Spleen (tissue), 11 donors: ENCODE measurements around the gene RIOK1. TPM values are rescaled to one million over a fixed set of nuclear protein-coding genes. Genes with fewer than 3 reads are reported as not detected.

Experiments used
- DNase-seq: peaks from one replicate; pipeline ENCODE4 v3.0.0-alpha.2; 2020
- H3K27ac ChIP-seq, 8 donors: fragments of 200-600 bp; sonication (generic) in 7 of 8; 1 replicate in 4 of 8; 2 replicates in 4 of 8; pipeline versions ENCODE4 v1.5.0 to v1.8.0; 2016 to 2021; ENCODE audit warnings: inconsistent platforms in 4 of 8, mild to moderate bottlenecking in 4 of 8, moderate library complexity in 1 of 8
- H3K27me3 ChIP-seq, 7 donors: fragments of 200-600 bp; sonication (generic) in 6 of 7; replicated peaks in 1 of 7; 1 replicate in 4 of 7; 2 replicates in 3 of 7; pipeline versions ENCODE4 v1.5.0 to v1.8.0; 2016 to 2021; ENCODE audit warnings: inconsistent platforms in 3 of 7, mild to moderate bottlenecking in 1 of 7
- H3K36me3 ChIP-seq, 6 donors: fragments of 200-600 bp; sonication (generic) in 5 of 6; 1 replicate in 4 of 6; 2 replicates in 2 of 6; pipeline versions ENCODE4 v1.5.0 to v1.8.0; 2016 to 2021; ENCODE audit warnings: inconsistent platforms in 2 of 6
- H3K4me1 ChIP-seq, 6 donors: fragments of 200-600 bp; sonication (generic) in 5 of 6; 1 replicate in 3 of 6; 2 replicates in 3 of 6; pipeline versions ENCODE4 v1.5.0 to v1.8.0; 2016 to 2021; ENCODE audit warnings: inconsistent platforms in 3 of 6
- H3K4me3 ChIP-seq, 8 donors: fragments of 200-600 bp; sonication (generic) in 7 of 8; 1 replicate in 4 of 8; 2 replicates in 4 of 8; pipeline versions ENCODE4 v1.5.0 to v1.8.0; 2016 to 2021; ENCODE audit warnings: inconsistent platforms in 4 of 8, mild to moderate bottlenecking in 4 of 8, moderate library complexity in 2 of 8
- H3K9me3 ChIP-seq, 8 donors: fragments of 200-600 bp; sonication (generic) in 7 of 8; 1 replicate in 4 of 8; 2 replicates in 4 of 8; pipeline versions ENCODE4 v1.5.0 to v1.8.0; 2016 to 2021; ENCODE audit warnings: inconsistent platforms in 4 of 8
- CTCF ChIP-seq, 11 experiments: fragments of 200-600 bp in 7 of 11; fragments of 450-650 bp in 4 of 11; sonication (generic) in 4 of 11; IDR thresholded peaks in 8 of 11; conservative IDR thresholded peaks in 3 of 11; 1 replicate in 7 of 11; 2 replicates in 4 of 11; pipeline versions ENCODE4 v1.4.0 to v1.8.0; 2016 to 2021; ENCODE audit warnings: antibody characterized with exemption in 11 of 11, inconsistent platforms in 4 of 11, mild to moderate bottlenecking in 1 of 11
- POLR2A ChIP-seq, 3 donors: fragments of 450-650 bp; IDR thresholded peaks; one replicate each; pipeline ENCODE4 v1.5.1; 2017; ENCODE audit warnings: antibody characterized with exemption in 3 of 3, mild to moderate bottlenecking in 1 of 3
- POLR2AphosphoS5 ChIP-seq, 3 donors: sonication (generic); formaldehyde crosslinking; IDR thresholded peaks; one replicate each; pipeline ENCODE4 v1.5.1; 2017; ENCODE audit warnings: antibody characterized with exemption in 3 of 3
- WGBS, 5 donors: extraction: QIAGEN DNeasy Blood & Tissue Kit in 3 of 5; methylation state at CpG; one replicate each; pipeline versions ENCODE4 v1.1.5 to v1.1.7; 2013 to 2018; 5-methylcytosine and 5-hydroxymethylcytosine counted together
- intact Hi-C: fragments of 100-400 bp; cut with DNase I; formaldehyde crosslinking; loops from one replicate; pipeline ENCODE4 v1.15.0; 2023; ENCODE audit warnings: low total_unique reads
- polyA plus RNA-seq, 3 donors: library from polyadenylated mRNA; stranded (reverse); fragments of 200-250 nt; gene quantifications; one replicate each; pipeline ENCODE4 v1.2.1, GENCODE V29; 2013
- total RNA-seq, 7 donors: library from RNA; depleted of rRNA in 3 of 7; stranded (reverse); fragments of >200 nt in 3 of 7; fragmentation: NEBNext Ultra II Directional in 4 of 7; extraction: Animal tissue kit (Norgen Biotek cat#: 25700) in 4 of 7; gene quantifications; one replicate each; pipeline versions ENCODE4 v1.1.0 to v1.2.1, GENCODE V29; 2016 to 2021
- donor health status: healthy with polysubstance abuse.
- donor health status: DM: no; HTN: no; CAD: no; lungs with moderate emphysema.
- donor health status: DM: no; HTN: no; CAD: no.
- donor health status: Bipolar disorder and iron deficiency.
- donor health status: healthy.
- donor health status: DM: no; HTN: no; CAD: no.
- donor health status: DM: yes; HTN: yes; CAD: no.

Gene RIOK1
- total and polyA plus RNA-seq, 10 donors = 12.7 to 26.6 (median 18.5) TPM

DNA sequence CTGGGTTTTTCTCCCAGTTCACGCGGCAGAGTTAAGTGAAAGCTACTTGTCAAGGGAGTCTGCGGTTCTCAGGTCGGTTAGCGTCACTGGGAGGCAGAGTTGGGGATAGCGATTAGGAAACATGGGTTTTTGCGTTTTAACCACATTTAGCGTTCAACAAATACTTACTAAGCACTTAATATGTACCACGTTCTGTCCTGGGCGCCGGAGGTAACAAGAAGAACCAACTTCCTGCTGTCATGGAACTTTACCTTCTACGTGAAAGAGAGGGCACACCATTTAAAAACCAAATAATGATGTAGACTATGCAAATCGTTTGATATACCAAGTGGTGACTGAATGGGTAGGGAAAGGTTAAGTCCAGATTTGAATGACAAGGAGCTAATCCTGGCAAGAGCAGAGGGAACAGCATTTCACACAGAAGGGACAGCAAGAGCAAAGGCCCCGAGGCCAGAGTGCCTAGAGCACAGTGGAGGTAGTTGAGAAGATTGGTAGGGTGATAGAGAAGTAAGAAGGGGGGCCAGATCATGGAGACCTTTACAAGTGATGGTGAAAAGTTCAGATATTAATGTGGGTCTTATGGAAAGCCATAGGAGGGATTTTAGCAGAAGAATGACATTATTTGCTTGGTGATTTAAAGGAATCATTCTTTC lies 744 bp downstream of the RIOK1 start:
- H3K9me3 ChIP-seq = no peaks in the 10 kb centered on the region
- TF ChIP-seq CTCF (IDR thresholded peaks at IDR 0.05 in 8 of 11, conservative IDR thresholded peaks at IDR 0.05 in 3 of 11) = peak in 2 of 11 experiments; percentile 3 to 9
- no peak for TF ChIP-seq POLR2A (IDR thresholded peaks at IDR 0.05)
- no peak for TF ChIP-seq POLR2AphosphoS5 (IDR thresholded peaks at IDR 0.05)
- no peaks in the 10 kb centered on the region for H3K27me3 ChIP-seq
- peak overlapping the region; percentile 56 to 90 (median 83) for H3K4me3 ChIP-seq
- H3K4me1 ChIP-seq = peaks cover 12 to 42% (median 30%) of the 10 kb centered on the region in 6 donors
- intact Hi-C loops = loop anchor here (10.0 kb wide), 1 partner anchor 76 kb away; the partner anchor contains the start of gene SSR1
- DNase-seq = no peak
- WGBS, 5 donors = 1 to 2% (median 2%) methylated on average over 14 of the region's 14 CpGs
- peaks cover 0 to 29% (median 18%) of the 10 kb centered on the region in 6 donors for H3K36me3 ChIP-seq
- H3K27ac ChIP-seq = peak overlapping the region; percentile 89 to 95 (median 92)

GRCh38 chr6:7391151-7391550 lies 1.5 kb downstream of the RIOK1 start:
- H3K27ac ChIP-seq = no peak overlapping the region
- no peaks in the 10 kb centered on the region for H3K27me3 ChIP-seq
- no peak for TF ChIP-seq POLR2A (IDR thresholded peaks at IDR 0.05)
- TF ChIP-seq POLR2AphosphoS5 (IDR thresholded peaks at IDR 0.05) = no peak
- TF ChIP-seq CTCF (IDR thresholded peaks at IDR 0.05 in 8 of 11, conservative IDR thresholded peaks at IDR 0.05 in 3 of 11) = no peak
- WGBS, 5 donors = 62 to 87% (median 78%) methylated on average over 4 of the region's 4 CpGs
- DNase-seq = no peak
- peaks cover 12 to 42% (median 30%) of the 10 kb centered on the region in 6 donors for H3K4me1 ChIP-seq
- intact Hi-C loops = loop anchor here (10.0 kb wide), 1 partner anchor 76 kb away; the partner anchor contains the start of gene SSR1
- H3K4me3 ChIP-seq = peak overlapping the region in 2 of 8 donors; percentile 81 to 85
- H3K9me3 ChIP-seq = no peaks in the 10 kb centered on the region
- peaks cover 0 to 37% (median 26%) of the 10 kb centered on the region in 6 donors for H3K36me3 ChIP-seq

DNA sequence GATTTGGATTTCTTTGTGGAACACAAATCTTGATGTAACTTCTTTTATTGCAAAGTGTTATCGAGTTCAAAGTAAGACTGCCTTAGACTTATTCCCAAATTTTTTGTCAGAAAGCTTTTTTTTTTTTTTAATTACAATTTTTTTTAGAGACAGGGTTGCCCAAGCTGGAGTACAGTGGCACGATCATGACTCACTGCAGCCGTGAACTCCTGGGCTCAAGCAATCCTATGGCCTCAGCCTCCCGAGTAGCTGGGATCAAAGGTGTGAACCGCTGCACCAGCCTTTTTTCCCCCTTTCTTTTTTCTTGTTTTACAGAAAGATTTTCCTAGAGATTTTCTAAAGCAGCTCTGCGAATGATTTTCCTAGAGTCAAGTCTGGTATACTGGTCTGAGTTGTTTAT lies 2.8 kb downstream of the RIOK1 start:
- TF ChIP-seq POLR2A (IDR thresholded peaks at IDR 0.05) (no peak), CTCF (IDR thresholded peaks at IDR 0.05 in 8 of 11, conservative IDR thresholded peaks at IDR 0.05 in 3 of 11) (no peak), POLR2AphosphoS5 (IDR thresholded peaks at IDR 0.05) (no peak)
- no peak for DNase-seq
- Histone ChIP-seq H3K4me3 (no peak overlapping the region), H3K27me3 (no peaks in the 10 kb centered on the region), H3K4me1 (peaks cover 12 to 42% (median 30%) of the 10 kb centered on the region in 6 donors), H3K27ac (no peak overlapping the region), H3K9me3 (no peaks in the 10 kb centered on the region), H3K36me3 (peaks cover 0 to 50% (median 34%) of the 10 kb centered on the region in 6 donors)
- 89 to 94% (median 90%) methylated on average over 6 of the region's 6 CpGs for WGBS, 5 donors
- intact Hi-C loops = loop anchor here (10.0 kb wide), 1 partner anchor 78 kb away; the partner anchor contains the start of gene SSR1

DNA sequence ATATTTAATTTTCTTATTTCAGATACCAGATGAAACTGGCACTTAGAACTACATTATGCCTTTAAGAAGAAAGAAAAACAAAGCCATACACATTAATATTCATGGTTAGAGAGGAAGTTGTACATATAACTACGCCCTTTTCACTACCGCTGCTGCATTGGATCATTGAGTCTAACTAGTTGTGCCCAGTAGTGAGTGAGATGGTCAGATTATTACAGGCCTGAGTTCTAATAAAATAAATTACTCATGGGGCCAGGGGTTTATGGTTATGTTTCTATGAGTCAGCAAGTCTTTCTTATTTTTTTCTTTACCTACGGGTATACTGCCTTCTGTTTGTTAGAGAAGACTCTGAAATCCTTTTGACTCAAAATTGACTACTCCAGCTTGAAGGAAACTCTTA lies 11.5 kb downstream of the RIOK1 start:
- Histone ChIP-seq H3K4me1 (no peaks in the 10 kb centered on the region), H3K27ac (no peak overlapping the region), H3K4me3 (no peak overlapping the region), H3K9me3 (no peaks in the 10 kb centered on the region), H3K36me3 (peaks cover 4 to 100% (median 76%) of the 10 kb centered on the region in 6 donors), H3K27me3 (no peaks in the 10 kb centered on the region)
- DNase-seq = no peak
- intact Hi-C loops = no loop called here
- TF ChIP-seq CTCF (IDR thresholded peaks at IDR 0.05 in 8 of 11, conservative IDR thresholded peaks at IDR 0.05 in 3 of 11) = no peak
- 85 to 92% (median 89%) methylated on average over 3 of the region's 3 CpGs for WGBS, 5 donors
